ENCODE results near the gene GOLPH3. TPM values are rescaled to one million over a fixed set of nuclear protein-coding genes. Genes with fewer than 3 reads are reported as not detected.
"Not testable (repeated sequence)": the region's sequence is repeated elsewhere in the genome, so short reads cannot be mapped to it uniquely, and the experiment has no call there.

Gene GOLPH3
- total RNA-seq, 2 donors from 2014 or later, result 72.3 to 73.2 TPM

GRCh38 chr5:32195265-32195664 is 21.1 kb upstream of the GOLPH3 start:
- ATAC-seq (replicated peaks in 1 of 2), result no peak
- Mint-ChIP-seq H3K36me3 (ENCODE audit: insufficient read depth in 2 of 2) (no peaks in the 10 kb centered on the region), H3K4me1 (ENCODE audit: low read depth) (peaks cover 6% of the 10 kb centered on the region)

GRCh38 chr5:32193591-32193990 is 19.5 kb upstream of the GOLPH3 start:
- ATAC-seq (replicated peaks in 1 of 2), result no peak
- H3K36me3 Mint-ChIP-seq (ENCODE audit: insufficient read depth in 2 of 2), result no peaks in the 10 kb centered on the region
- no peak for DNase-seq
- H3K4me1 Mint-ChIP-seq (ENCODE audit: low read depth), result peaks cover 6% of the 10 kb centered on the region
- H3K9me3 Mint-ChIP-seq, result no peaks in the 10 kb centered on the region
- no peak overlapping the region for H3K4me3 Mint-ChIP-seq
- peaks cover 21% of the 10 kb centered on the region for H3K27me3 Mint-ChIP-seq (ENCODE audit: low read depth)
- no peak overlapping the region for H3K27ac Mint-ChIP-seq

More at GRCh38 chr5:32195265-32195664, 21.1 kb upstream of the GOLPH3 start:
- Mint-ChIP-seq H3K27me3 (ENCODE audit: low read depth) (peaks cover 21% of the 10 kb centered on the region), H3K4me3 (no peak overlapping the region), H3K9me3 (no peaks in the 10 kb centered on the region), H3K27ac (no peak overlapping the region)
- DNase-seq, result no peak

- Mint-ChIP-seq H3K9me3 (no peaks in the 10 kb centered on the region), H3K36me3 (ENCODE audit: insufficient read depth in 2 of 2) (no peaks in the 10 kb centered on the region), H3K4me3 (no peak overlapping the region), H3K27me3 (ENCODE audit: low read depth) (peaks cover 19% of the 10 kb centered on the region), H3K27ac (no peak overlapping the region), H3K4me1 (ENCODE audit: low read depth) (peaks cover 6% of the 10 kb centered on the region)
- DNase-seq (no peak), ATAC-seq (replicated peaks in 1 of 2) (no peak)
These were observed 16.0 kb upstream of the GOLPH3 start for GRCh38 chr5:32190095-32190494.

GRCh38 chr5:32187675-32188074 is 13.6 kb upstream of the GOLPH3 start:
- Mint-ChIP-seq H3K36me3 (ENCODE audit: insufficient read depth in 2 of 2) (no peaks in the 10 kb centered on the region), H3K4me3 (no peak overlapping the region)
- ATAC-seq (replicated peaks in 1 of 2), result no peak

GRCh38 chr5:32182463-32183063 is 8.4 kb upstream of the GOLPH3 start:
- H3K9me3 Mint-ChIP-seq, result no peaks in the 10 kb centered on the region
- ATAC-seq (replicated peaks in 1 of 2) (peak; percentile 34 to 48), DNase-seq (no peak)
- no peak overlapping the region for H3K4me3 Mint-ChIP-seq
- peaks cover 14% of the 10 kb centered on the region for H3K27me3 Mint-ChIP-seq (ENCODE audit: low read depth)
- H3K4me1 Mint-ChIP-seq (ENCODE audit: low read depth), result peaks cover 6% of the 10 kb centered on the region
- no peaks in the 10 kb centered on the region for H3K36me3 Mint-ChIP-seq (ENCODE audit: insufficient read depth in 2 of 2)
- H3K27ac Mint-ChIP-seq, result no peak overlapping the region

More at GRCh38 chr5:32187675-32188074, 13.6 kb upstream of the GOLPH3 start:
- H3K9me3 Mint-ChIP-seq, result no peaks in the 10 kb centered on the region
- DNase-seq, result no peak
- H3K4me1 Mint-ChIP-seq (ENCODE audit: low read depth), result peaks cover 3% of the 10 kb centered on the region
- H3K27ac Mint-ChIP-seq, result no peak overlapping the region
- no peaks in the 10 kb centered on the region for H3K27me3 Mint-ChIP-seq (ENCODE audit: low read depth)

- Mint-ChIP-seq H3K4me1 (ENCODE audit: low read depth) (peaks cover 44% of the 10 kb centered on the region), H3K27ac (peak overlapping the region; percentile 99), H3K4me3 (peak overlapping the region; percentile 99), H3K9me3 (peaks cover 0 to 2% of the 10 kb centered on the region in 2 donors), H3K36me3 (ENCODE audit: insufficient read depth in 2 of 2) (peaks cover 15 to 26% of the 10 kb centered on the region in 2 donors), H3K27me3 (ENCODE audit: low read depth) (peaks cover 11% of the 10 kb centered on the region)
- peak; percentile 37 to 42 for ATAC-seq (replicated peaks in 1 of 2)
- DNase-seq, result peak; percentile 56 to 58
These were observed 680 bp downstream of the GOLPH3 start for GRCh38 chr5:32173267-32174010.

GRCh38 chr5:32172923-32173266 is 1.2 kb downstream of the GOLPH3 start:
- Mint-ChIP-seq H3K27ac (peak overlapping the region; percentile 99), H3K36me3 (ENCODE audit: insufficient read depth in 2 of 2) (peaks cover 17 to 29% of the 10 kb centered on the region in 2 donors), H3K27me3 (ENCODE audit: low read depth) (peaks cover 6% of the 10 kb centered on the region), H3K4me3 (peak overlapping the region; percentile 99), H3K4me1 (ENCODE audit: low read depth) (peaks cover 48% of the 10 kb centered on the region), H3K9me3 (peaks cover 0 to 2% of the 10 kb centered on the region in 2 donors)
- ATAC-seq (replicated peaks in 1 of 2) (no peak), DNase-seq (no peak)

GRCh38 chr5:32172186-32172911 is 1.8 kb downstream of the GOLPH3 start:
- H3K27me3 Mint-ChIP-seq (ENCODE audit: low read depth); H3K9me3 Mint-ChIP-seq; ATAC-seq (replicated peaks in 1 of 2): not testable (repeated sequence)
- DNase-seq, result peak; percentile 28 to 39
- Mint-ChIP-seq H3K36me3 (ENCODE audit: insufficient read depth in 2 of 2) (peaks cover 17 to 35% of the 10 kb centered on the region in 2 donors), H3K27ac (peak overlapping the region; percentile 99), H3K4me1 (ENCODE audit: low read depth) (peaks cover 48% of the 10 kb centered on the region), H3K4me3 (peak overlapping the region; percentile 99)

- DNase-seq (no peak), ATAC-seq (replicated peaks in 1 of 2) (no peak)
- H3K36me3 Mint-ChIP-seq (ENCODE audit: insufficient read depth in 2 of 2), result peaks cover 15 to 43% of the 10 kb centered on the region in 2 donors
- no peaks in the 10 kb centered on the region for H3K27me3 Mint-ChIP-seq (ENCODE audit: low read depth)
- peaks cover 47% of the 10 kb centered on the region for H3K4me1 Mint-ChIP-seq (ENCODE audit: low read depth)
- peak overlapping the region; percentile 42 for H3K27ac Mint-ChIP-seq
- peak overlapping the region; percentile 45 to 75 for H3K4me3 Mint-ChIP-seq
- no peaks in the 10 kb centered on the region for H3K9me3 Mint-ChIP-seq
These were observed 3.6 kb downstream of the GOLPH3 start for GRCh38 chr5:32170303-32171151.

- Mint-ChIP-seq H3K36me3 (ENCODE audit: insufficient read depth in 2 of 2) (peaks cover 11 to 43% of the 10 kb centered on the region in 2 donors), H3K27me3 (ENCODE audit: low read depth) (no peaks in the 10 kb centered on the region), H3K4me1 (ENCODE audit: low read depth) (peaks cover 56% of the 10 kb centered on the region), H3K9me3 (no peaks in the 10 kb centered on the region), H3K27ac (peak overlapping the region; percentile 15), H3K4me3 (peak overlapping the region in 1 of 2 donors; percentile 28)
- ATAC-seq (replicated peaks in 1 of 2), result no peak
- no peak for DNase-seq
These were observed 5.6 kb downstream of the GOLPH3 start for GRCh38 chr5:32168460-32169033.

- DNase-seq, result no peak
- no peak overlapping the region for H3K4me3 Mint-ChIP-seq
- H3K4me1 Mint-ChIP-seq (ENCODE audit: low read depth), result peaks cover 53% of the 10 kb centered on the region
- no peaks in the 10 kb centered on the region for H3K9me3 Mint-ChIP-seq
- no peak overlapping the region for H3K27ac Mint-ChIP-seq
- peaks cover 8 to 39% of the 10 kb centered on the region in 2 donors for H3K36me3 Mint-ChIP-seq (ENCODE audit: insufficient read depth in 2 of 2)
- no peaks in the 10 kb centered on the region for H3K27me3 Mint-ChIP-seq (ENCODE audit: low read depth)
- no peak for ATAC-seq (replicated peaks in 1 of 2)
These were observed 8.5 kb downstream of the GOLPH3 start for GRCh38 chr5:32165597-32165996.

GRCh38 chr5:32163785-32164184 is 10.3 kb downstream of the GOLPH3 start:
- DNase-seq (no peak), ATAC-seq (replicated peaks in 1 of 2) (no peak)
- Mint-ChIP-seq H3K36me3 (ENCODE audit: insufficient read depth in 2 of 2) (peaks cover 5 to 27% of the 10 kb centered on the region in 2 donors), H3K9me3 (no peaks in the 10 kb centered on the region), H3K27me3 (ENCODE audit: low read depth) (no peaks in the 10 kb centered on the region), H3K4me3 (no peak overlapping the region), H3K27ac (no peak overlapping the region), H3K4me1 (ENCODE audit: low read depth) (peaks cover 45% of the 10 kb centered on the region)
